HepG2 (cell line): ENCODE data around the gene S100A7. TPM values are rescaled to one million over a fixed set of nuclear protein-coding genes. Genes with fewer than 3 reads are reported as not detected.
A peak's percentile ranks its signal among the peaks of the same experiment; 100 is the strongest.

Experiments
- ATF1 ChIP-seq: IDR thresholded peaks from 2 replicates; pipeline ENCODE4 v1.6.1; 2016; ENCODE audit warnings: mild to moderate bottlenecking, control low read depth
- ATF7 ChIP-seq, 2 experiments: fragments of 450-650 bp in 1 of 2; sonication (generic) in 1 of 2; formaldehyde crosslinking in 1 of 2; IDR thresholded peaks; 2 replicates each; pipeline versions ENCODE4 v1.4.0 to v1.6.1; 2016 to 2020; ENCODE audit warnings: antibody characterized with exemption in 1 of 2, mild to moderate bottlenecking in 1 of 2, missing genetic modification reagents in 1 of 2
- EHMT2 ChIP-seq: fragments of 200-600 bp; sonication (generic); IDR thresholded peaks from 2 replicates; pipeline ENCODE4 v1.7.0; 2017; ENCODE audit warnings: antibody characterized with exemption, low read depth, low read length, borderline replicate concordance
- HOXD1 ChIP-seq: sonication (generic); formaldehyde crosslinking; IDR thresholded peaks from 2 replicates; pipeline ENCODE4 v1.5.0; 2020; ENCODE audit warnings: missing genetic modification reagents
- MED1 ChIP-seq: sonication (generic); formaldehyde crosslinking; IDR thresholded peaks from 2 replicates; pipeline ENCODE4 v1.4.0; 2020; ENCODE audit warnings: missing genetic modification reagents
- MEF2D ChIP-seq: sonication (generic); formaldehyde crosslinking; IDR thresholded peaks from 2 replicates; pipeline ENCODE4 v1.5.1; 2020; ENCODE audit warnings: mild to moderate bottlenecking, missing genetic modification reagents
- RARA ChIP-seq: IDR thresholded peaks from 2 replicates; pipeline ENCODE4 v1.6.1; 2016; ENCODE audit warnings: missing genetic modification reagents, missing compliant biosample characterization
- RXRB ChIP-seq: IDR thresholded peaks from 2 replicates; pipeline ENCODE4 v1.6.1; 2016; ENCODE audit warnings: borderline replicate concordance, missing genetic modification reagents, missing compliant biosample characterization
- SP140L ChIP-seq: sonication (generic); formaldehyde crosslinking; IDR thresholded peaks from 2 replicates; pipeline ENCODE4 v1.4.0; 2020; ENCODE audit warnings: missing genetic modification reagents, borderline replicate concordance
- TGIF2 ChIP-seq: IDR thresholded peaks from 2 replicates; pipeline ENCODE4 v1.6.1; 2016; ENCODE audit warnings: control low read depth, missing compliant biosample characterization
- ZBTB20 ChIP-seq: sonication (generic); formaldehyde crosslinking; IDR thresholded peaks from 2 replicates; pipeline ENCODE4 v1.8.1; 2023; ENCODE audit warnings: missing genetic modification reagents, low read depth, mild to moderate bottlenecking, borderline replicate concordance
- ZBTB7A ChIP-seq: sonication (generic); formaldehyde crosslinking; IDR thresholded peaks from 2 replicates; pipeline ENCODE4 v1.8.0; 2022; ENCODE audit warnings: mild to moderate bottlenecking, missing genetic modification reagents
- ZFP36L2 ChIP-seq: sonication (generic); formaldehyde crosslinking; IDR thresholded peaks from 2 replicates; pipeline ENCODE4 v1.4.0; 2020; ENCODE audit warnings: missing genetic modification reagents
- ZNF205 ChIP-seq: IDR thresholded peaks from 2 replicates; pipeline ENCODE4 v1.6.1; 2018; ENCODE audit warnings: missing biosample characterization, missing genetic modification reagents
- ZNF225 ChIP-seq: sonication (generic); formaldehyde crosslinking; IDR thresholded peaks from 2 replicates; pipeline ENCODE4 v1.4.0; 2020; ENCODE audit warnings: mild to moderate bottlenecking, missing genetic modification reagents
- ZNF749 ChIP-seq: sonication (generic); formaldehyde crosslinking; IDR thresholded peaks from 2 replicates; pipeline ENCODE4 v1.8.0; 2022; ENCODE audit warnings: mild to moderate bottlenecking, missing genetic modification reagents, moderate library complexity, borderline replicate concordance
- polyA plus RNA-seq, 8 experiments: library from polyadenylated mRNA; depleted of rRNA in 3 of 8; stranded (reverse) in 7 of 8; unstranded in 1 of 8; fragments of >200 nt; fragmentation: Illumina TruSeq in 4 of 8; extraction: Trizol in 4 of 8; gene quantifications; 2 replicates each; pipeline versions ENCODE4 v1.2.1 to v1.2.3, GENCODE V29; 2011 to 2016; ENCODE audit warnings: low read depth in 4 of 8, missing spikeins in 1 of 8, mixed read lengths in 1 of 8; ENCODE audit not compliant: insufficient read depth in 1 of 8
- total RNA-seq, 5 experiments: library from RNA; depleted of rRNA; stranded (reverse); fragments of >200 nt; fragmentation: Illumina TruSeq; extraction: Trizol; gene quantifications; 2 replicates each; pipeline ENCODE4 v1.2.3, GENCODE V29; 2016; ENCODE audit warnings: low read depth in 1 of 5
- TF ChIP-seq, protein P1 (sequence below): IDR thresholded peaks from 2 replicates; pipeline ENCODE4 v1.6.1; 2016; ENCODE audit warnings: low read depth, control low read depth
- TF ChIP-seq, protein P2 (sequence below): IDR thresholded peaks from 2 replicates; pipeline ENCODE4 v1.4.0; 2020; ENCODE audit warnings: mild to moderate bottlenecking, missing genetic modification reagents
- TF ChIP-seq, protein P3 (sequence below): sonication (generic); formaldehyde crosslinking; IDR thresholded peaks from 2 replicates; pipeline ENCODE4 v1.4.0; 2020; ENCODE audit warnings: missing genetic modification reagents
- TF ChIP-seq, protein P4 (sequence below): sonication (generic); formaldehyde crosslinking; IDR thresholded peaks from 2 replicates; pipeline ENCODE4 v1.4.0; 2020; ENCODE audit warnings: missing genetic modification reagents, borderline replicate concordance

S100A7 gene
- total and polyA plus RNA-seq, 2 of the 13 experiments (the other 11 are each of a cell fraction or from before 2014, with no cell fraction given): not detected

DNA sequence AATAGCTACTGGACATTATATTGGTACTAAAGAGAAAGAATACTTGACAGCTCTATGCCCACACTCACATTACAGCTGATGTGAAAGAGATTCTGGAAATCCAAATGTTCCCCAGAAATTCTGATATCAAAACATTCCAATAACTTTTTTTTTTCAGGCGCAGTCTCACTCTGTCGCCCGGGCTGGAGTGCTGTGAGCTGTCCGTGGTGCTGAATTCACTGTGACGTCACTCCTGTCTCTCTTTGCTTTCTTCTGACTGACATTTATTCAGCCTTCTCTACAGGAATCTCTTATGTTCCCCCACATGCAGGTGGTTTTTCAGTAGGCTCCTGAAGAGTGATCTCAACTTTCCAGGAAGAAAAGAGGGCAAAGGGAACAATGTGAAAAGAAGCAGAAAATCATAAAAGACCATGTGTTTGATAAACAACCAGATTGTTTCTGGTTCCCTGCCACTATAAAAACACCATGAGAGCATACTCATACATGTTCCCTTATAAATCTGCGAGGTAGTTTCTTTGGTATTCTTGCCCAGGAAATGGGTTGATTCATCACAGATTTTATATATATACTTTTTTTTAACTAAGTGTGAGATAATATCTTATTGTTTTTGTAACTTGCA is 37.9 kb downstream of the S100A7 start (continued):
- TF ChIP-seq ZNF225 (CRISPR knock-in tag) (no peak), ATF1 (CRISPR knock-in tag) (peak; percentile 90), ZNF205 (CRISPR knock-in tag) (0 out of 2 replicates have a peak, but pooled peaks have one; percentile 31), RXRB (CRISPR knock-in tag) (peak; percentile 53; the same call in 1 of the 2 replicates), HOXD1 (CRISPR knock-in tag) (no peak), ATF7 (IDR thresholded peaks at IDR 0.05) (peak; percentile 90), ATF7 (CRISPR knock-in tag; IDR thresholded peaks at IDR 0.05) (no peak), EHMT2 (peak; percentile 85; the same call in 1 of the 2 replicates), MED1 (CRISPR knock-in tag) (0 out of 2 replicates have a peak, but pooled peaks have one; percentile 37), MEF2D (CRISPR knock-in tag) (0 out of 2 replicates have a peak, but pooled peaks have one; percentile 46), TGIF2 (CRISPR knock-in tag) (peak; percentile 78), ZBTB7A (CRISPR knock-in tag) (no peak), RARA (CRISPR knock-in tag) (peak; percentile 38; the same call in 1 of the 2 replicates), ZFP36L2 (peak; percentile 89; the same call in 1 of the 2 replicates), ZBTB20 (CRISPR knock-in tag) (peak; percentile 64; the same call in 1 of the 2 replicates), ZNF749 (peak; percentile 46; the same call in 1 of the 2 replicates), SP140L (CRISPR knock-in tag) (peak; percentile 89; the same call in 1 of the 2 replicates)
- TF ChIP-seq, protein P1, sequence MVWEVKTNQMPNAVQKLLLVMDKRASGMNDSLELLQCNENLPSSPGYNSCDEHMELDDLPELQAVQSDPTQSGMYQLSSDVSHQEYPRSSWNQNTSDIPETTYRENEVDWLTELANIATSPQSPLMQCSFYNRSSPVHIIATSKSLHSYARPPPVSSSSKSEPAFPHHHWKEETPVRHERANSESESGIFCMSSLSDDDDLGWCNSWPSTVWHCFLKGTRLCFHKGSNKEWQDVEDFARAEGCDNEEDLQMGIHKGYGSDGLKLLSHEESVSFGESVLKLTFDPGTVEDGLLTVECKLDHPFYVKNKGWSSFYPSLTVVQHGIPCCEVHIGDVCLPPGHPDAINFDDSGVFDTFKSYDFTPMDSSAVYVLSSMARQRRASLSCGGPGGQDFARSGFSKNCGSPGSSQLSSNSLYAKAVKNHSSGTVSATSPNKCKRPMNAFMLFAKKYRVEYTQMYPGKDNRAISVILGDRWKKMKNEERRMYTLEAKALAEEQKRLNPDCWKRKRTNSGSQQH (CRISPR knock-in tag): 0 out of 2 replicates have a peak, but pooled peaks have one; percentile 54
- TF ChIP-seq, protein P2, sequence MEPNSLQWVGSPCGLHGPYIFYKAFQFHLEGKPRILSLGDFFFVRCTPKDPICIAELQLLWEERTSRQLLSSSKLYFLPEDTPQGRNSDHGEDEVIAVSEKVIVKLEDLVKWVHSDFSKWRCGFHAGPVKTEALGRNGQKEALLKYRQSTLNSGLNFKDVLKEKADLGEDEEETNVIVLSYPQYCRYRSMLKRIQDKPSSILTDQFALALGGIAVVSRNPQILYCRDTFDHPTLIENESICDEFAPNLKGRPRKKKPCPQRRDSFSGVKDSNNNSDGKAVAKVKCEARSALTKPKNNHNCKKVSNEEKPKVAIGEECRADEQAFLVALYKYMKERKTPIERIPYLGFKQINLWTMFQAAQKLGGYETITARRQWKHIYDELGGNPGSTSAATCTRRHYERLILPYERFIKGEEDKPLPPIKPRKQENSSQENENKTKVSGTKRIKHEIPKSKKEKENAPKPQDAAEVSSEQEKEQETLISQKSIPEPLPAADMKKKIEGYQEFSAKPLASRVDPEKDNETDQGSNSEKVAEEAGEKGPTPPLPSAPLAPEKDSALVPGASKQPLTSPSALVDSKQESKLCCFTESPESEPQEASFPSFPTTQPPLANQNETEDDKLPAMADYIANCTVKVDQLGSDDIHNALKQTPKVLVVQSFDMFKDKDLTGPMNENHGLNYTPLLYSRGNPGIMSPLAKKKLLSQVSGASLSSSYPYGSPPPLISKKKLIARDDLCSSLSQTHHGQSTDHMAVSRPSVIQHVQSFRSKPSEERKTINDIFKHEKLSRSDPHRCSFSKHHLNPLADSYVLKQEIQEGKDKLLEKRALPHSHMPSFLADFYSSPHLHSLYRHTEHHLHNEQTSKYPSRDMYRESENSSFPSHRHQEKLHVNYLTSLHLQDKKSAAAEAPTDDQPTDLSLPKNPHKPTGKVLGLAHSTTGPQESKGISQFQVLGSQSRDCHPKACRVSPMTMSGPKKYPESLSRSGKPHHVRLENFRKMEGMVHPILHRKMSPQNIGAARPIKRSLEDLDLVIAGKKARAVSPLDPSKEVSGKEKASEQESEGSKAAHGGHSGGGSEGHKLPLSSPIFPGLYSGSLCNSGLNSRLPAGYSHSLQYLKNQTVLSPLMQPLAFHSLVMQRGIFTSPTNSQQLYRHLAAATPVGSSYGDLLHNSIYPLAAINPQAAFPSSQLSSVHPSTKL (CRISPR knock-in tag): peak; percentile 44; the same call in 1 of the 2 replicates
- TF ChIP-seq, protein P3, sequence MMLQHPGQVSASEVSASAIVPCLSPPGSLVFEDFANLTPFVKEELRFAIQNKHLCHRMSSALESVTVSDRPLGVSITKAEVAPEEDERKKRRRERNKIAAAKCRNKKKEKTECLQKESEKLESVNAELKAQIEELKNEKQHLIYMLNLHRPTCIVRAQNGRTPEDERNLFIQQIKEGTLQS (CRISPR knock-in tag): peak; percentile 63
- TF ChIP-seq, protein P4, sequence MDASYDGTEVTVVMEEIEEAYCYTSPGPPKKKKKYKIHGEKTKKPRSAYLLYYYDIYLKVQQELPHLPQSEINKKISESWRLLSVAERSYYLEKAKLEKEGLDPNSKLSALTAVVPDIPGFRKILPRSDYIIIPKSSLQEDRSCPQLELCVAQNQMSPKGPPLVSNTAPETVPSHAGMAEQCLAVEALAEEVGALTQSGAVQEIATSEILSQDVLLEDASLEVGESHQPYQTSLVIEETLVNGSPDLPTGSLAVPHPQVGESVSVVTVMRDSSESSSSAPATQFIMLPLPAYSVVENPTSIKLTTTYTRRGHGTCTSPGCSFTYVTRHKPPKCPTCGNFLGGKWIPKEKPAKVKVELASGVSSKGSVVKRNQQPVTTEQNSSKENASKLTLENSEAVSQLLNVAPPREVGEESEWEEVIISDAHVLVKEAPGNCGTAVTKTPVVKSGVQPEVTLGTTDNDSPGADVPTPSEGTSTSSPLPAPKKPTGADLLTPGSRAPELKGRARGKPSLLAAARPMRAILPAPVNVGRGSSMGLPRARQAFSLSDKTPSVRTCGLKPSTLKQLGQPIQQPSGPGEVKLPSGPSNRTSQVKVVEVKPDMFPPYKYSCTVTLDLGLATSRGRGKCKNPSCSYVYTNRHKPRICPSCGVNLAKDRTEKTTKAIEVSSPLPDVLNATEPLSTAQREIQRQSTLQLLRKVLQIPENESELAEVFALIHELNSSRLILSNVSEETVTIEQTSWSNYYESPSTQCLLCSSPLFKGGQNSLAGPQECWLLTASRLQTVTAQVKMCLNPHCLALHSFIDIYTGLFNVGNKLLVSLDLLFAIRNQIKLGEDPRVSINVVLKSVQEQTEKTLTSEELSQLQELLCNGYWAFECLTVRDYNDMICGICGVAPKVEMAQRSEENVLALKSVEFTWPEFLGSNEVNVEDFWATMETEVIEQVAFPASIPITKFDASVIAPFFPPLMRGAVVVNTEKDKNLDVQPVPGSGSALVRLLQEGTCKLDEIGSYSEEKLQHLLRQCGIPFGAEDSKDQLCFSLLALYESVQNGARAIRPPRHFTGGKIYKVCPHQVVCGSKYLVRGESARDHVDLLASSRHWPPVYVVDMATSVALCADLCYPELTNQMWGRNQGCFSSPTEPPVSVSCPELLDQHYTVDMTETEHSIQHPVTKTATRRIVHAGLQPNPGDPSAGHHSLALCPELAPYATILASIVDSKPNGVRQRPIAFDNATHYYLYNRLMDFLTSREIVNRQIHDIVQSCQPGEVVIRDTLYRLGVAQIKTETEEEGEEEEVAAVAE (CRISPR knock-in tag): peak; percentile 86; the same call in 1 of the 2 replicates
